Nephron progenitor cell (in vitro differentiated cells): ENCODE results near the gene FRAT1.
A peak's percentile ranks its signal among the peaks of the same experiment; 100 is the strongest.

Source experiments
- DNase-seq: peaks from one replicate; pipeline ENCODE4 v3.0.0; 2021
- H3K27ac Mint-ChIP-seq: 2 replicates; pipeline ENCODE4 v1.8.0; 2021; ENCODE audit warnings: mild to moderate bottlenecking, moderate library complexity, mixed read lengths
- H3K27me3 Mint-ChIP-seq: 2 replicates; pipeline ENCODE4 v1.8.0; 2021; ENCODE audit warnings: mild to moderate bottlenecking, low read depth, mixed read lengths; ENCODE audit not compliant: poor library complexity
- H3K36me3 Mint-ChIP-seq: 2 replicates; pipeline ENCODE4 v1.8.0; 2021; ENCODE audit warnings: low read depth, mixed read lengths
- H3K4me1 Mint-ChIP-seq: 2 replicates; pipeline ENCODE4 v1.8.0; 2021; ENCODE audit warnings: mixed read lengths
- H3K4me3 Mint-ChIP-seq: 2 replicates; pipeline ENCODE4 v1.8.0; 2021; ENCODE audit warnings: mild to moderate bottlenecking, moderate library complexity, mixed read lengths
- H3K9me3 Mint-ChIP-seq: 2 replicates; pipeline ENCODE4 v1.8.0; 2021; ENCODE audit warnings: mild to moderate bottlenecking, moderate library complexity, mixed read lengths
- TF ChIP-seq, protein P1 (sequence below): fragments of 200-600 bp; sonication (generic); IDR thresholded peaks from 2 replicates; pipeline ENCODE4 v1.5.0; 2021; ENCODE audit warnings: antibody characterized with exemption

Gene FRAT1, protein sequence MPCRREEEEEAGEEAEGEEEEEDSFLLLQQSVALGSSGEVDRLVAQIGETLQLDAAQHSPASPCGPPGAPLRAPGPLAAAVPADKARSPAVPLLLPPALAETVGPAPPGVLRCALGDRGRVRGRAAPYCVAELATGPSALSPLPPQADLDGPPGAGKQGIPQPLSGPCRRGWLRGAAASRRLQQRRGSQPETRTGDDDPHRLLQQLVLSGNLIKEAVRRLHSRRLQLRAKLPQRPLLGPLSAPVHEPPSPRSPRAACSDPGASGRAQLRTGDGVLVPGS

DNA sequence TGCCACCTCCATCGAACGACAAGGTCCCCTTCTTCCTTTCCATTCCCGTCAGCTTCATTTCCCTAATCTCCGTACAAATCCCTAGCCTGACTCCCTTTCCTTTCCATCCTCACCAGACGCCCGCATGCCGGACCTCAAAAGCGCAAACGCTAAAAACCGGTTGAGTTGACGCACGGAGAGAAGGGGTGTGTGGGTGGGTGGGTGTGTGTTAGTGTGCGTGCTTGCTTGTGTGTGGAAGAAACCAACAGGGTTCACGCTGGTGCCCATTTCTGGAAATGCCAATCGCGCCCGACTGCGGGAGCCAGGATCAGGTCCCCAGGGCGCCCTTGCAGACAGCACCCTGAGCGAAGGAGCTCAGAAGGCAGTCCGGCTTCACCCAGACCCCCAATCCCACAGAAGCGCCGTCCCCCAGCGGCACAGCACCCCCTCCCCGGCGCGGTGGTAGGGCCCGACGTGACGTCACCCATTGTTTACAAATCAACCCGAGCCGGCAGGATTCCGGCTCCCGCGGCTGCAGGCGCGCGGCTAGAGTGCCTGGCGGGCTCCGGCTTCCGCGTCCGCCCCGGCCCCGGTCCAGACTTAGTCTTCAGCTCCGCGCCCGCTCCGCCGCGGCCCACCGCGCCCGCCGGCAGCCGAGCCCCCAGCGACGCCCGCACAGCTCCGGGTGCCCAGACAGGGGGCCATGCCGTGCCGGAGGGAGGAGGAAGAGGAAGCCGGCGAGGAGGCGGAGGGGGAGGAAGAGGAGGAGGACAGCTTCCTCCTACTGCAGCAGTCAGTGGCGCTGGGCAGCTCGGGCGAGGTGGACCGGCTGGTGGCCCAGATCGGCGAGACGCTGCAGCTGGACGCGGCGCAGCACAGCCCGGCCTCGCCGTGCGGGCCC lies at the start of gene FRAT1:
Gene FRAT1 (plus strand): TSS at position 500 of the 880 bp plus-strand sequence. CDS start 183 bp downstream, at position 683.
- Mint-ChIP-seq H3K9me3 (no peaks in the 10 kb centered on the region), H3K4me1 (peaks cover 27% of the 10 kb centered on the region), H3K4me3 (peak within 1 kb of the TSS; percentile 88), H3K27me3 (peaks cover 81% of the 10 kb centered on the region), H3K27ac (peak within 1 kb of the TSS; percentile 100), H3K36me3 (no peaks in the 10 kb centered on the region)
- TF ChIP-seq, protein P1, sequence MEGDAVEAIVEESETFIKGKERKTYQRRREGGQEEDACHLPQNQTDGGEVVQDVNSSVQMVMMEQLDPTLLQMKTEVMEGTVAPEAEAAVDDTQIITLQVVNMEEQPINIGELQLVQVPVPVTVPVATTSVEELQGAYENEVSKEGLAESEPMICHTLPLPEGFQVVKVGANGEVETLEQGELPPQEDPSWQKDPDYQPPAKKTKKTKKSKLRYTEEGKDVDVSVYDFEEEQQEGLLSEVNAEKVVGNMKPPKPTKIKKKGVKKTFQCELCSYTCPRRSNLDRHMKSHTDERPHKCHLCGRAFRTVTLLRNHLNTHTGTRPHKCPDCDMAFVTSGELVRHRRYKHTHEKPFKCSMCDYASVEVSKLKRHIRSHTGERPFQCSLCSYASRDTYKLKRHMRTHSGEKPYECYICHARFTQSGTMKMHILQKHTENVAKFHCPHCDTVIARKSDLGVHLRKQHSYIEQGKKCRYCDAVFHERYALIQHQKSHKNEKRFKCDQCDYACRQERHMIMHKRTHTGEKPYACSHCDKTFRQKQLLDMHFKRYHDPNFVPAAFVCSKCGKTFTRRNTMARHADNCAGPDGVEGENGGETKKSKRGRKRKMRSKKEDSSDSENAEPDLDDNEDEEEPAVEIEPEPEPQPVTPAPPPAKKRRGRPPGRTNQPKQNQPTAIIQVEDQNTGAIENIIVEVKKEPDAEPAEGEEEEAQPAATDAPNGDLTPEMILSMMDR = no peak
- DNase-seq = peak; percentile 94

DNA sequence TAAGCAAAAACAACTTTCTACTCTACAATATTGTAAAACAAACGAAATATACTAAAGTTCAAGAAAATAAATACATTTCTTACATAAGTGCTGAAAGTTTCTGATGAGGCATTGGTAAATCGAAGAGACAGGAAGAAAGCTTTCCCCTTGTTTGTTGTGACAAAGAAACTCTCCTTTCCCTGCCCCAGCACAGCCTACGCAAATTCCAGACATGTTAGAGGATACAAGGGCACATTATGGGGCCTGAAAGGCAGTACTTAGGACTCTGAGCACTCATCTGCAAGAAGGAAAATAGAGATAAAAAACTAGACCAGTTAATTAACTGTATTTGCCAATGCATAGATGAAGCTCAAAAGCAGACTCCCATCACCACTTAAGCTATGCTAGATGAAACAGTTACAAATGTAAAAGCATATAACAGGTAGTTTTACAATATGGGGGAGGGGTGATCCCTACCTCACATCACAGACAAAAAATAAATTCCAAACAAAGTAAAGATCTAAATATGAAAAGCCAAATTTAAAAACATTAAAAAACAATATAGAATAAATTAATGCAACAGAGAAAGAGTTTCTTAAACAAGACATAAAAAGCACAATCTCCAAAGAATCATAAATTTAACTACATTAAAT lies 48.4 kb upstream of the FRAT1 start:
- H3K4me3 Mint-ChIP-seq = no peak overlapping the region
- H3K9me3 Mint-ChIP-seq = peaks cover 53% of the 10 kb centered on the region
- no peak overlapping the region for H3K27ac Mint-ChIP-seq
- DNase-seq = no peak
- H3K27me3 Mint-ChIP-seq = no peaks in the 10 kb centered on the region
- no peaks in the 10 kb centered on the region for H3K4me1 Mint-ChIP-seq
- peaks cover 74% of the 10 kb centered on the region for H3K36me3 Mint-ChIP-seq
- TF ChIP-seq, protein P1 = no peak

DNA sequence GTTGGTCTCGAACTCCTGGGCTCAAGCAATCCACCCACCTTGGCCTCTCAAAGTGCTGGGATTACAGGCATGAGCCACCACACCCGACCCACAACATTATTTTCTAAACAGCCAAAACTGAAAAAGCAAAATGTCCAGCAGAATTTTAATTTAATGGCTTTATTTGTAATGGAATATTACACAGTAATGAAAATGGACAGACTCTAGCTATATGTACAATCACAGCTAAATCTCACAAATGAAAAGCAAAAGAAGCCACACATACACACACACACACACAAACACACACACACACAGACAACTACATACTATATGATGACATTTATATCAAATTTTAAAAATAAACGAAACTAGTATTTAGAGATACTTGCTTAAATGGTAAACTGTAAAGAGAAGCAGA lies 45.4 kb upstream of the FRAT1 start:
- TF ChIP-seq, protein P1 = no peak
- H3K4me1 Mint-ChIP-seq = peaks cover under 1% of the 10 kb centered on the region

DNA sequence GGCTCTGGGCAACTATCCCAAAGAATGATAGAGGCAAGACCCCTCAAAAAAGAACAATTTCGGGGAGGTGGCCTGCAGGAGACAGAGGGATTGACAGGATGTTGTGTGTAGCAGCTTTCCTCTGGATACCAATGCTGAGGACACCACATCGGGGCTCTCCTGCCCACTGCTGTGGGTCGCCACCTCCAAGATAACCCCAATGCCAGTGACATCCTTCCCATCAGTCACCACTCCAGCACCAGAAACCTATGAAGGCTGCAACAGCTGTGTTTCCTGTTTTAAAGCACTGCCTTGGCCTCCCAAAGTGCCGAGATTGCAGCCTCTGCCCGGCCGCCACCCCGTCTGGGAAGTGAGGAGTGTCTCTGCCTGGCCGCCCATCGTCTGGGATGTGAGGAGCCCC lies 44.2 kb upstream of the FRAT1 start:
- H3K27ac Mint-ChIP-seq = no peak overlapping the region
- no peaks in the 10 kb centered on the region for H3K27me3 Mint-ChIP-seq
- peaks cover 10% of the 10 kb centered on the region for H3K4me1 Mint-ChIP-seq
- H3K9me3 Mint-ChIP-seq = peaks cover 33% of the 10 kb centered on the region
- DNase-seq = no peak
- peaks cover 36% of the 10 kb centered on the region for H3K36me3 Mint-ChIP-seq
- TF ChIP-seq, protein P1 = no peak
- no peak overlapping the region for H3K4me3 Mint-ChIP-seq

More for the DNA sequence above, 45.4 kb upstream of the FRAT1 start:
- no peak for DNase-seq
- peaks cover 43% of the 10 kb centered on the region for H3K36me3 Mint-ChIP-seq
- peaks cover 33% of the 10 kb centered on the region for H3K9me3 Mint-ChIP-seq
- H3K27me3 Mint-ChIP-seq = no peaks in the 10 kb centered on the region
- no peak overlapping the region for H3K4me3 Mint-ChIP-seq
- H3K27ac Mint-ChIP-seq = no peak overlapping the region

DNA sequence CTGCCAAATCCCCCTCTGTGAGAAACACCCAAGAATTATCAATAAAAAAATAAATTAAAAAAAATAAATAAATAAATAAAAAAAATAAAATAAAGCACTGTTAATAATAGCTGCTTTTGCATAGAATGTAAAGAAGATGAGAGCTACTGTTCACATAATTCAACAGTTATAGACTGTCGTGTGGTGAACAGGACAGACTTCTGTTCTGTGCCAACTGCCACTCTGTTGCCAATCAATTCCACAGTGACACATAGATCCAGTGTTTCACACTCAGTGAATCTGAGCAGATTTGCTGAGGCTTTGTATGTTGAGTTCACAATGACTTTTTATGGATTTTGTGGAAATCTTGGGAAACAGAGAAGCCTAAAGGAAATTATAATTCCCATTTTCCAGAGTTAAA lies 41.5 kb upstream of the FRAT1 start:
- Mint-ChIP-seq H3K36me3 (peaks cover 14% of the 10 kb centered on the region), H3K4me3 (no peak overlapping the region), H3K9me3 (peaks cover 7% of the 10 kb centered on the region), H3K27ac (no peak overlapping the region), H3K27me3 (no peaks in the 10 kb centered on the region), H3K4me1 (peaks cover 10% of the 10 kb centered on the region)
- TF ChIP-seq, protein P1 = no peak
- no peak for DNase-seq
